ENCODE results near the gene ST3GAL3. TPM values are rescaled to one million over a fixed set of nuclear protein-coding genes. Genes with fewer than 3 reads are reported as not detected.
A peak's percentile ranks its signal among the peaks of the same experiment; 100 is the strongest.

The ST3GAL3 gene
- total RNA-seq, 4 donors from 2014 or later: 4.4 to 19.0 (median 6.1) TPM

DNA sequence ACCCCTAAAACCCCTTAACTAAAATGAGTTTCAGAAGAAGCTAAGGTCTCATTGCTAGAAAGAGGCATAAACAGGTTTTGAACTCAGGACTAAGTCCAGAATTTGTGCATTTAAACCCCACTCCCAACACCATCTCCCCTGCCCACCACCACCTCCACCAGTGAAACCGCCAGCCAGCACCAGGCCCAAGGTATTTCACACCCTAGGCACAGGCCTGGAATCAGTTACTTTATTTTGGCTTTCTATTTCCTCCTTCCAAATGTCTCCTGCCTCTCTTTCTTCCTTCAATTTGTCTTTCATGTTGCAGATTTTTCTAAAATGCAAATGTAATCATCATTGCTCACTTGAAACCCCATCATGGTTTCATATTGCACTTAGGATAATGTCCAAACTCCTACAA, 237.5 kb downstream of the ST3GAL3 start:
- TF ChIP-seq, protein P1, sequence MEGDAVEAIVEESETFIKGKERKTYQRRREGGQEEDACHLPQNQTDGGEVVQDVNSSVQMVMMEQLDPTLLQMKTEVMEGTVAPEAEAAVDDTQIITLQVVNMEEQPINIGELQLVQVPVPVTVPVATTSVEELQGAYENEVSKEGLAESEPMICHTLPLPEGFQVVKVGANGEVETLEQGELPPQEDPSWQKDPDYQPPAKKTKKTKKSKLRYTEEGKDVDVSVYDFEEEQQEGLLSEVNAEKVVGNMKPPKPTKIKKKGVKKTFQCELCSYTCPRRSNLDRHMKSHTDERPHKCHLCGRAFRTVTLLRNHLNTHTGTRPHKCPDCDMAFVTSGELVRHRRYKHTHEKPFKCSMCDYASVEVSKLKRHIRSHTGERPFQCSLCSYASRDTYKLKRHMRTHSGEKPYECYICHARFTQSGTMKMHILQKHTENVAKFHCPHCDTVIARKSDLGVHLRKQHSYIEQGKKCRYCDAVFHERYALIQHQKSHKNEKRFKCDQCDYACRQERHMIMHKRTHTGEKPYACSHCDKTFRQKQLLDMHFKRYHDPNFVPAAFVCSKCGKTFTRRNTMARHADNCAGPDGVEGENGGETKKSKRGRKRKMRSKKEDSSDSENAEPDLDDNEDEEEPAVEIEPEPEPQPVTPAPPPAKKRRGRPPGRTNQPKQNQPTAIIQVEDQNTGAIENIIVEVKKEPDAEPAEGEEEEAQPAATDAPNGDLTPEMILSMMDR (IDR thresholded peaks at IDR 0.05): no peak
- no peak for TF ChIP-seq POLR2A (IDR thresholded peaks at IDR 0.05)
- no peak overlapping the region for H3K27ac ChIP-seq
- DNase-seq: no peak
- no peaks in the 10 kb centered on the region for H3K9me3 ChIP-seq
- peaks cover 5 to 27% (median 13%) of the 10 kb centered on the region in 4 donors for H3K4me1 ChIP-seq
- H3K27me3 ChIP-seq: no peaks in the 10 kb centered on the region
- H3K4me3 ChIP-seq: no peak overlapping the region
- peaks cover 0 to 4% (median 0%) of the 10 kb centered on the region in 3 donors for H3K36me3 ChIP-seq

GRCh38 chr1:43945674-43946235, 238.4 kb downstream of the ST3GAL3 start:
- DNase-seq: no peak
- peaks cover 5 to 27% (median 13%) of the 10 kb centered on the region in 4 donors for H3K4me1 ChIP-seq
- H3K27me3 ChIP-seq: no peaks in the 10 kb centered on the region
- peak overlapping the region; percentile 48 to 76 (median 74) for H3K4me3 ChIP-seq
- TF ChIP-seq, protein P1 (IDR thresholded peaks at IDR 0.05): no peak
- TF ChIP-seq POLR2A (IDR thresholded peaks at IDR 0.05): no peak
- peak overlapping the region; percentile 93 to 96 (median 96) for H3K27ac ChIP-seq
- H3K9me3 ChIP-seq: no peaks in the 10 kb centered on the region
- peaks cover 0 to 13% (median 0%) of the 10 kb centered on the region in 3 donors for H3K36me3 ChIP-seq

- Histone ChIP-seq H3K27me3 (no peaks in the 10 kb centered on the region), H3K36me3 (peaks cover 0 to 14% (median 0%) of the 10 kb centered on the region in 3 donors), H3K4me3 (peak within 1 kb of the TSS; percentile 48 to 76 (median 74)), H3K4me1 (peaks cover 5 to 27% (median 13%) of the 10 kb centered on the region in 4 donors), H3K9me3 (no peaks in the 10 kb centered on the region), H3K27ac (peak within 1 kb of the TSS; percentile 93 to 96 (median 96))
- TF ChIP-seq POLR2A (IDR thresholded peaks at IDR 0.05): peak; percentile 64 to 79
- TF ChIP-seq, protein P1 (IDR thresholded peaks at IDR 0.05): peak; percentile 76 to 87 (median 84)
- peak; percentile 93 to 98 (median 98) for DNase-seq
These were observed 239.1 kb downstream of the ST3GAL3 start, which contains the start of gene IPO13 for GRCh38 chr1:43946236-43947060. IPO13 (plus strand) TSS chr1:43946950; CDS start chr1:43947601, 651 bp downstream.

DNA sequence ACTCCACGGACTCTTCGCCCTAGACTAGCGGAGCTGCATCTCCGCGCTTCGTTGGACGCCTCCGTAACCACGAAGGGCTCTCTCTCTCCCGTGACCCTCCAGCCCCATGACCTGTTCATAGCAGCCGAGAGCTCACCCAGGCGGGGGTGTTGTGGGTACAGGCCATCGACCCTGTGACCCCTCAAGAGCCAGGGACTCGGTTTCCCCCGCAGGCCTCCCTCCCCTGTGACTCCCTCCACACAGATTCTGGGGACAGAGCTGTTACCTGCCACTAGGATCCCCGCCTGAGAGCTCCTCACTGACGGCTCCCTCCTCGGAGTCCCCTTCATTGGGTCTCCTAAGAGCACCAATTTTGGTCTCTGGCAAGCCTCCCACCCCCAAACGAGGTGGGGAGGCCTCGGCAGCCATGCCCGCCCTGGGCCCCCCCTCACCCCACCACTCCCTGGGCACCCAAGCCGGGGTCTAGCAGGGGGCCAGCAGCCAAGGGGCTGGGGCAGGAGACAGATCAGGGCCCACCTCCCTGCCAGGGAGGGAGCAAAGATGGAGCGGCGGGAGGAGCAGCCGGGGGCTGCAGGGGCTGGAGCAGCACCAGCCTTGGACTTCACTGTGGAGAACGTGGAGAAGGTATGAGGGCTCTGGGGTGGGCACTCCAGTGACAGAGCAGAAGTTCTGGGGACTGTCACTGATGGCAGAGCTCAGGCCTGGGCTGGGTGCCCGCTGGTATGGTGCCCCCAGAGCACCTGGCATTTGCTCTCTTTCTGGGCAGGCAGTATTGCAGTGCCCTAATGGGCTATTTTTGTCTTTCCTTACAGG, 239.9 kb downstream of the ST3GAL3 start:
- no peak for DNase-seq

More for the DNA sequence above, 239.9 kb downstream of the ST3GAL3 start:
- Histone ChIP-seq H3K9me3 (no peaks in the 10 kb centered on the region), H3K36me3 (peaks cover 0 to 14% (median 0%) of the 10 kb centered on the region in 3 donors), H3K4me3 (peak overlapping the region; percentile 48 to 76 (median 74)), H3K4me1 (peaks cover 5 to 27% (median 13%) of the 10 kb centered on the region in 4 donors), H3K27ac (peak overlapping the region; percentile 93 to 96 (median 96)), H3K27me3 (no peaks in the 10 kb centered on the region)
- TF ChIP-seq POLR2A (IDR thresholded peaks at IDR 0.05): no peak
- TF ChIP-seq, protein P1 (IDR thresholded peaks at IDR 0.05): no peak

Measured in Peyer's patch (tissue), 4 donors.